ENCODE measurements around the gene RUVBL2.
A peak's percentile ranks its signal among the peaks of the same experiment; 100 is the strongest.

The RUVBL2 gene

GRCh38 chr19:48989701-48990291, 3.9 kb upstream of the RUVBL2 start:
- DNase-seq (ENCODE audit: low read depth), result no peak

GRCh38 chr19:48990400-48990799, 3.3 kb upstream of the RUVBL2 start:
- DNase-seq (ENCODE audit: low read depth), result no peak

- DNase-seq (ENCODE audit: low read depth), result no peak
Measured at GRCh38 chr19:48991011-48991609, 2.6 kb upstream of the RUVBL2 start.

- peak; percentile 82 for DNase-seq (ENCODE audit: low read depth)
Measured at GRCh38 chr19:48991873-48992580, 1.7 kb upstream of the RUVBL2 start.

GRCh38 chr19:48992581-48993174, 1.0 kb upstream of the RUVBL2 start:
- DNase-seq (ENCODE audit: low read depth), result no peak

- DNase-seq (ENCODE audit: low read depth), result no peak
Measured at GRCh38 chr19:48994035-48994386, 324 bp downstream of the RUVBL2 start.

GRCh38 chr19:48997972-48998371, 4.3 kb downstream of the RUVBL2 start:
- DNase-seq (ENCODE audit: low read depth), result peak; percentile 70

GRCh38 chr19:48999481-49000325, 6.0 kb downstream of the RUVBL2 start:
- peak; percentile 63 for DNase-seq (ENCODE audit: low read depth)

- no peak for DNase-seq (ENCODE audit: low read depth)
Measured at GRCh38 chr19:49004133-49004532, 10.4 kb downstream of the RUVBL2 start.

- no peak for DNase-seq (ENCODE audit: low read depth)
Measured at GRCh38 chr19:49004964-49005614, 11.4 kb downstream of the RUVBL2 start.

- no peak for DNase-seq (ENCODE audit: low read depth)
Measured at GRCh38 chr19:49006905-49007304, 13.2 kb downstream of the RUVBL2 start.

GRCh38 chr19:49009828-49010227, 16.1 kb downstream of the RUVBL2 start:
- DNase-seq (ENCODE audit: low read depth), result no peak

GRCh38 chr19:49010453-49010852, 16.8 kb downstream of the RUVBL2 start:
- no peak for DNase-seq (ENCODE audit: low read depth)

- DNase-seq (ENCODE audit: low read depth), result no peak
Measured at GRCh38 chr19:49011194-49011593, 17.5 kb downstream of the RUVBL2 start.

GRCh38 chr19:49014123-49014869, 20.6 kb downstream of the RUVBL2 start:
- no peak for DNase-seq (ENCODE audit: low read depth)

- DNase-seq (ENCODE audit: low read depth), result no peak
Measured at GRCh38 chr19:49014870-49015255, 21.2 kb downstream of the RUVBL2 start.

GRCh38 chr19:49016067-49016839, 22.6 kb downstream of the RUVBL2 start:
- no peak for DNase-seq (ENCODE audit: low read depth)

GRCh38 chr19:49017041-49017665, 23.5 kb downstream of the RUVBL2 start, which contains the start of gene LHB:
Gene LHB, minus strand, starts transcription at chr19:49017091. Its CDS starts 10 bp downstream, at chr19:49017081.
- DNase-seq (ENCODE audit: low read depth), result no peak

- DNase-seq (ENCODE audit: low read depth), result no peak
Measured at GRCh38 chr19:49017666-49018351, 24.1 kb downstream of the RUVBL2 start.

Data from amniotic epithelial cell (primary cell).